NCI-H446 treated with DMSO at 0.1 percent for 48 hours (cell line): ENCODE measurements around the gene PSME2.

ENCODE experiments used
- DNase-seq: peaks from one replicate; lab custom pipeline; 2025; lab: John Stamatoyannopoulos, UW

The PSME2 gene

DNA sequence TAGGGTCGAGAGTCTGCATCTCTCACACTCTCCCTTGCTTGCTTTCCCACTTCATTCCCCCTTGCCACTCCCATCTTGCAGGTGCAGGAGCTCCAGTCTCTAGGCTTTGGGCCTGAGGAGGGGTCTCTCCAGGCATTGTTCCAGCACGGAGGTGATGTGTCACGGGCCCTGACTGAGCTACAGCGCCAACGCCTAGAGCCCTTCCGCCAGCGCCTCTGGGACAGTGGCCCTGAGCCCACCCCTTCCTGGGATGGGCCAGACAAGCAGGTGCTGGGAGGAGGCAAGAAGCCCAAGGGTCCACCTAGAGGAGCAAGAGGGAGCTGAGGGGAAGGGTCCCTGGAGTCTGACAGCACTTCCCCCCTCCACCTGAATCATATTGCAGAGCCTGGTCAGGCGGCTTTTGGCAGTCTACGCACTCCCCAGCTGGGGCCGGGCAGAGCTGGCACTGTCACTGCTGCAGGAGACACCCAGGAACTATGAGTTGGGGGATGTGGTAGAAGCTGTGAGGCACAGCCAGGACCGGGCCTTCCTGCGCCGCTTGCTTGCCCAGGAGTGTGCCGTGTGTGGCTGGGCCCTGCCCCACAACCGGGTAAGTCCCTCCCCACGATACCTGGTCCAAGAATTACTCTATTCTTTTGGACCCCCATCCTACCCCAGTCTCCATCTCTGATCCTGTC is 5.1 kb upstream of the PSME2 start:
- no peak for DNase-seq

DNA sequence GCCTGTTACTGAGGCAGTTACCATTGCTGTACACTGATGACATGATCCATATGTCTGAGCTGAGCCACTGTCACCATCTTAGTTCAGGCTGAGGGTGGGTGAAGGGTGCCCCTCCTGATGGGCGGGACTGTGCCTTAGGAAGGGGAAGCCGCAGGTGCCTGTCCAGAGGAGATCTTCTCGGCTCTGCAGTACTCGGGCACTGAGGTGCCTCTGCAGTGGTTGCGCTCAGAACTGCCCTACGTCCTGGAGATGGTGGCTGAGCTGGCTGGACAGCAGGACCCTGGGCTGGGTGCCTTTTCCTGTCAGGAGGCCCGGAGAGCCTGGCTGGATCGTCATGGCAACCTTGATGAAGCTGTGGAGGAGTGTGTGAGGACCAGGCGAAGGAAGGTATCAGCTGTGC is 4.6 kb upstream of the PSME2 start:
- DNase-seq = no peak

DNA sequence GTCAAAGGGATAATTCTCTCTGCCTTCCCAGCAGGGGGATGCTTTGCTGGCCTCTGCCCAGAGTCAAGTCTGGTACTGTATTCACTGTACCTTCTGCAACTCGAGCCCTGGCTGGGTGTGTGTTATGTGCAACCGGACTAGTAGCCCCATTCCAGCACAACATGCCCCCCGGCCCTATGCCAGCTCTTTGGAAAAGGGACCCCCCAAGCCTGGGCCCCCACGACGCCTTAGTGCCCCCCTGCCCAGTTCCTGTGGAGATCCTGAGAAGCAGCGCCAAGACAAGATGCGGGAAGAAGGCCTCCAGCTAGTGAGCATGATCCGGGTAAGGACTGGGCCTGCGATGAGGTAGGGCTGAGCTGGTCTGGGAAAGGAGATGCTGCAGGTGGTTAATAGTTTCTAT is 4.2 kb upstream of the PSME2 start:
- no peak for DNase-seq

DNA sequence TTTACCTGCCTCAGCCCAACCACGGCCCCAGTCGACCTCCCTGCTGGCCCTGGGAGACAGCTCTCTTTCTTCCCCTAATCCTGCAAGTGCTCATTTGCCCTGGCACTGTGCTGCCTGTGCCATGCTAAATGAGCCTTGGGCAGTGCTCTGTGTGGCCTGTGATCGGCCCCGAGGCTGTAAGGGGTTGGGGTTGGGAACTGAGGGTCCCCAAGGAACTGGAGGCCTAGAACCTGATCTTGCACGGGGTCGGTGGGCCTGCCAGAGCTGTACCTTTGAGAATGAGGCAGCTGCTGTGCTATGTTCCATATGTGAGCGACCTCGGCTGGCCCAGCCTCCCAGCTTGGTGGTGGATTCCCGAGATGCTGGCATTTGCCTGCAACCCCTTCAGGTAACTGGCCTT is 3.7 kb upstream of the PSME2 start:
- no peak for DNase-seq

DNA sequence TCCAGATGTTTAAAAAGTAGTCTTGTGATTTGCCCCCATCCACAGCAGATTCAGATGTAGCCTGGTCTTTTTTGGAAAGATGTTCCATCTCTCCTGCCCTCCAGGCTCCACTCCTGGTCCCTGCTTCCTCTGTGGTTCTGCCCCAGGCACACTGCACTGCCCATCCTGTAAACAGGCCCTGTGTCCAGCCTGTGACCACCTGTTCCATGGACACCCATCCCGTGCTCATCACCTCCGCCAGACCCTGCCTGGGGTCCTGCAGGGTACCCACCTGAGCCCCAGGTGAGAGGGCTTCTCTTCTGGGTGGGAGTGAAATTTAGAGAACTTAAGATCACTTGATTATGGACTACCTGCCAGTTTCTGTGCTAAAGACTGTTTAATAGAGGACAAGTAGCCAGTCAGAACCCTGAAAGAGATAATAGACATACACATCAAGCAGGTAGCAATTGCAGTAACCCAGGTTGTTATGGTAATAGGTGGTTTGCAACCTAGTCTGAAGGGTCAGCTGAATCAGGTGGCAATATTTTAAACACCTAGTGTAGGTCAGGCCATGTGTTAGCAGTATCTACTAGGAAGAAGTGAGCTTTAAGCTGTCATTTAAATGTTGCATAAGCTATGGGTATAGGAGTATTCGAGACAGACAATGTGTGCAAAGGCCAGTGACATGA is 3.0 kb upstream of the PSME2 start:
- DNase-seq = no peak

DNA sequence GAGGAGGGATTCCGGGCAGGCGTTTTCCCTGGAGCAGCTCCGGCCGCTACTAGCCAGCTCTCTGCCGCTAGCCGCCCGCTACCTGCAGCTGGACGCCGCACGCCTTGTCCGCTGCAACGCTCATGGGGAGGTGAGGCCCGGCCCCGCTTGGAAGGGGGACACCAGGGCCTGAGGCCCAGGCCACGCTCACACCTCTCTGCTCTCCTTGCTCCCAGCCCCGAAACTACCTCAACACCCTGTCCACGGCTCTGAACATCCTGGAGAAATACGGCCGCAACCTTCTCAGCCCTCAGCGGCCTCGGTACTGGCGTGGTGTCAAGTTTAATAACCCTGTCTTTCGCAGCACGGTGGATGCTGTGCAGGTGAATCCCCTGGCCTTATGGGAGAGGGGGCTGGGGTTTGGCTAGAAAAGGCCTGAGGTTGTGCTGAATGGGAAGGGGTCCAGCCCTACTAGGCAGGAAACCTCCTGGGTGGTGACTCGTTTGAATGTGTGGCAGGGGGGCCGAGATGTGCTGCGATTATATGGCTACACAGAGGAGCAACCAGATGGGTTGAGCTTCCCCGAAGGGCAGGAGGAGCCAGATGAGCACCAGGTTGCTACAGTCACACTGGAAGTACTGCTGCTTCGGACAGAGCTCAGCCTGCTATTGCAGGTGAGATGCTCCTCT is 1.5 kb upstream of the PSME2 start:
- DNase-seq = no peak

DNA sequence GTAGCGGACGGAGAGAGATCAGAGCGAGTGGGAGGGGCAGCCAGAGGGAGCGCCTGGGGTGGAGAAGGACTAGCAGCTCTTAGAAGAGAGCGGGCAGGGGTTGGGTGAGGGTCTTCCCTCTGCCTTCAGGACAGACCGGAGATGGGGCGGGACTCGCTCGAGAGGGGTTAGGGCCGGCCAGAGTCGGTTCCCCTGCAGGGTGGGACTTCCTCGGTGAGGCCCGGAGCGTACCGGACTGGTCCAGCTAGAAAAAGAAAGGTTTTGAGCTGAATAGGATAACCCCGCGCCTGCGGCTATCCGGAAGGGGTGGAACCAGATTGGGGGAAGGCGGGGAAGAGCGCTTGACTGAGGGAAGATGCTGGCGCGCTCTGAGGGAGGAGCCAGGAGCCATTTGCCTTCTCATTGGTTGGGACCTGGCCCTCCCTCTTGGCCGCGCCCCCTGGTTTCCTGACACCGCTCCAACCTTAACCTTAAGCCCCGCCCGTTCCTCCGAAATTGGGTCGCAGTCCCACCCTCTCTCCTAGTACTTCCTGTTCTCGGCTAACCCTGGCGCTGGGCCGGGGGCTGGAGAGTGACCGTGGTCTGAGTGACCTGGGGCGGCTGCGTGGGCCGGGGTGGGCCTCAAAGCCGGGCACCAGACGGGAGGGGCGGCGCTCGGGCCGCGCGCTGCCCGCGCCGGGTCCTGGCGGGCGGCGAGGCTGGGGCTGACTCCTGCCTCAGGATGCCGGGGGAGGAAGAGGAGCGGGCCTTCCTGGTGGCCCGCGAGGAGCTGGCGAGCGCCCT is 759 bp upstream of the PSME2 start, which contains the start of gene RNF31:
TSS of gene RNF31 (plus strand) at position 521 of the 783 bp plus-strand sequence. CDS start at position 722, 201 bp downstream.
- peak; percentile 97 for DNase-seq

DNA sequence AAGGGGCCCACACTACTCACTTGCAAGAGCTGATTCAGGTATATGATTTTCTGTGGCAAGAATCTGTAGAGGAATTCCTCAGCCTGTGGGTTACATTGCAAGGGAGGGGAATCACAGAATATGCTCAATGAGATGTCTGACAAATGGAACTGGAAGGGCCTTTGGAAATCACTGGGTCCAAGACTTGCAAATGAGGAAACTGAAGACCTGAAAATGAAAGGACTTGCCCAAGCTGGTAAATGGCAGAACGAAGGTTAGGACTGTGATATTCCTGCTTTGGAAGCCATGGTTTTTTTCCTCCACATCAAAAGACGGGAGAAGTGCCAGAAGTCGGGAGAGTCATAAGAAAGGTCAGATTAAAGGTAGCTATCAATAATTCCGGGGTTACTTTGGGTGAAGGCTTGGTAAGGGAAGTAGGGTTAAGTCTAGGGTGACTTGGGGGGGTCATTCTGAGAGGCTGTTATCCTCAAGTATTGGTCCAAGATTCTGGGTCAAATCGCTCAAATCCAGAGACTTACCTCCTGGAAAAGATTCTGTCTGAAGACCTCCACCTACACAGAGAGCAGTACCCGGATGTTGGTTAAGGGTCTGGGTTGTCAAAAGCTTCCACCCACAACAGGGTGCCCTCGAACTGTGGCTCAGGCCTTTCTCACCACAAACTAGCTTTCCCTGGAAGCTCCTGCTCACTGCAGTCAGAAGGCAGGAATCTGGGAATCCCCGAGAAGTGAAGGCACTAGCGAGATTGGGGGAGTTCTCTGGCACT is 539 bp downstream of the PSME2 start:
- DNase-seq = no peak

DNA sequence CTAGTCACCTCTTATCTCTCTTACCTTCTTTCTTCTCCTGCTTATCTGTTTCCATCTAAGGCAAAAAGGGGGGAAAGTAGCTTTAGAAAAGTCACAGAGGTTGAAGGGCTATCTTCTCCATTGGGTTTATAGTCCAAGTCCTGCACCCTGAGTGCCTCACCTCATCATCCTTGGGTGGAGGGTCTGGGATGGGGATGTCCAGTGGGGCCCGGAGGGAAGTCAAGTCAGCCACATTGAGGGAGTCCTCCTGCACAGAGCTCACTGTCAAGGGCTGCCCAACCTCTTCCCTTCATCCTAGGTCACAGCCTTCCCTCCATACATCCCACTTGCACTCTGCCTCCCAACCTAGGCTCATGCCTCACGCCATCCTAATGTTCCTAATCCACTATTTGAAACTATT is 1.2 kb downstream of the PSME2 start:
- DNase-seq = no peak

DNA sequence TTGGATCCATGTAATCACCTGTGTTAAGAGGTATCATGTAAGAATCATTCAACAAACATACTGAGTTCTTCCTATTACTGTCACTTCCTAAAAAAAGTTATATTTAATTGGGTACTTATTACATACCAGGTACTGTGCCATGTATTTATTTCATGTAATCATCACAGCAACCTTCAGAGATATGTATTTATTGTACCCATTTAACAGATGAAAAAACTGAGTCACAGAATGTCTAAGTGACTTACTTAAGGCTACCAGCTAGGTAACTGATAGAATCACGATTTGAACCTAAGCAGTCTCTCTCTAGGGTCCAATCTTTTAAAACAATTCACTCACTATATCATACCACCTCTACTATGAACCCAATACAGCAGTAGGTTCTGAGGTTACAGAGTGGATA is 2.0 kb downstream of the PSME2 start:
- DNase-seq = no peak

DNA sequence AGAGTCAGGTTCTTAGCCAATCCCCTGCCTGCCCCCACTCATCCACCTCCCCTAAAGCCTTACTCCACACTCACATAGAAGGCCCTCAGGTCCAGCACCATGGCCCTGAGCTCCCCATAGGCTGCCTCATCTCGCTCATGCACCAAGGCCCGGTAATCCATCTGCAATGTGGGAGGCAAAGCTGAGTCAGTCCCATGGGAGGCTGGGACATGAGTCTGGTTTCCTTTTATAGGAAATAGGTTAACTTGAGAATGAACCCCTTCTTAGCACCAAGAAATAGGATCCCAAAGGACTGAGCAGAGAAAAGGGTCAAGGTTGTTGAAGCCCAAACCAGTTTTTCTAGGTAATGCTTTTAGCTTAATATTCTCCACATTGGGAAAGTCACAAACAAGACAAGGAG is 2.9 kb downstream of the PSME2 start:
- no peak for DNase-seq

DNA sequence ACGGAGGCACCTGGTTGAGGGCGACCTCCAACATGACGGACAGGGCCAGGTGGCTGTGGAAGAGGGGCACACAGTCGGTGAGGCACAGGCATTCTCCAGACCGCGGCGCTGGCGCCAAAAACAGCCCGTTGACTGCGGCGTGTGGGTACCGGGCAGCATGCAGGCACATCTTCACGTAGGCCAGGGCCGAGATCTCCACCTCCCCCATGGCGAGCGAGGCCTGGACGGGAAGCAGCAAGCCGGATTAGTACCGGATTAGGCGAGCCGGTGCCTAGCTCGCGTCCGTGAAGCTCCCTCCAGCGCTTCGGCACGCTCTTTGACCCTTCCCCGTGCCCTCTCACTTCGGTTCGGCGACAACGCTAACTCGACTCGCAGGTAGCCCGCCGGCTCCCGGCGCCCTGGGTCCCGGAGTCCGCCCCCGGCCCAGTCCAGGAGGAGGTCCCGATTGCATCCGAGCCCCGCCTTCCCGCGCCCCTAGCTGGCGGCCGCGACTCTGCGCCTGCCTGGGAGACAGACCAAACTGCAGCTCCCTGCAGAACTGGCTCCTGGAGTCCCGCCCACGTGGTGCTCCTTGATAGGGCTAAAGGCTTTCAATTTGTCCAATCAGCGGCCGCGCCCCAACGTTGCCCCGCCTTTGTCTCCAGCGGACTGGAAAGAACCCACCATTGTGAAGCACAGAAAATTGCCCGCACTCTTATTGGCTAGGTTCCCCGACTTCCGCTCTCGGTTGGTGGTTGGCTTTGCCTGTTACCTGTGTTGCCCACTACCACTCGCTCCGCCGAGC is 5.1 kb downstream of the PSME2 start, which contains the start of gene EMC9:
TSS of gene EMC9 (minus strand) at position 495 of the 784 bp plus-strand sequence. CDS start at position 208, 287 bp downstream.
- DNase-seq = peak; percentile 99

DNA sequence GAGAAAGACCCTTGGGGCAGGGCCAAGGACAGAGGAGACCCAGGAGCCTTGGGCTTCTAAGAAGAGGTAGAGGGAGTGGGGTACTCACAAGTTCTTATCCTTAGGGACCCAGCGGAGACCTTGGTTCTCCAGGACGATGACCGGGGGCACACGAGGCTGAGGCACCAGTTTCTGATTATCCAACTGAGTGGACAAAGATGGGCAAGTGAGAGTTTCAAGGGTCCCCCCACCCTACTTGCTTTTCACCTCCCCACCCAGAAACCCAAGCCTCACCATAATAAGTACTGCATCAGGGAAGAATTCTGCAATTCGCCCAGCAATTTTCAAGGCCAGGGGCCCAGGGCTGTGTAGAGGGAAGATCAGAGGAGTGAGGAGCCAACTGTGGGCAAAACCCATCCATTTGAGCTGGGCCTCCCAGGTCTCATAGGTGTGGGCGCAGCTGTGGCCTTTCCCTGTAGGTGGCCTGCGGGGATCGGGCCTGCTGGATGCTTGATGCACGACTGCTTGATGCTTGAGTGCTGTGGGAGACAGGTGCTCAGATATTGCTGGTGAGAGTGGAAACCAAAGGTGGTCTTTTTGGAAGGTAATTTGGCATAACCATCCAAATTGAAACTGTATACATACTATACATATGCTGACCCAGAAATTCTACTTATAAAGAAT is 7.0 kb downstream of the PSME2 start:
- no peak for DNase-seq

DNA sequence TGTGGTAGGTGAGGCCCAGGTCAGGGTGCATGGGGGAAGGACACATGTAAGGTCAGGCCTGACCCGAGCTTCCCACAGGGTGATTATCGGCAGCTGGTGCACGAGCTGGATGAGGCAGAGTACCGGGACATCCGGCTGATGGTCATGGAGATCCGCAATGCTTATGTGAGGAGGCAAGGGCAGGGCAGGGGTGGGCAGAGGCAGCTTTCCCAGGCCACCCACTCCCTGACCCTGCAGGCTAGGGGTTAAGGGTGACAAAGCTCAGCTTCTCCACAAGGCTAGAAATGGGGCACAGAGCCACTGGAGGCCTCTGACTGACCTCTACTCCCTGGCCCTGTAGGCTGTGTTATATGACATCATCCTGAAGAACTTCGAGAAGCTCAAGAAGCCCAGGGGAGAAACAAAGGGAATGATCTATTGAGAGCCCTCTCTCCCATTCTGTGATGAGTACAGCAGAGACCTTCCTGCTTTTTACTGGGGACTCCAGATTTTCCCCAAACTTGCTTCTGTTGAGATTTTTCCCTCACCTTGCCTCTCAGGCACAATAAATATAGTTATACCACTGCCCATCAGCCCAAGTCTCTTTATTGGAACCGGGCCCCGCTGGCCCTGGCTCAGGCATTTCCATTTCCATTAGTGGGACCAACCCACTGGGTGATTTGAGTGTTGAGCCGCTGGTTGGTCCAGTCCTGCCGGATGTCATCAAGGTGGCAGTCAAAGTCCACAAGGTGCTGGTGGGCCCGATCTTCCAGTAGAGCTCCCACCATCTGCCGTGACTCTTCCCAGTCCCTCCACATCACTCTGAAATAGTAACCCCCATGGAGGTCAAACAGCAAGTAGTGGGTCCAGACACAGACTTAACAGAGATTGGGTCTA is 7.8 kb downstream of the PSME2 start:
- no peak for DNase-seq

DNA sequence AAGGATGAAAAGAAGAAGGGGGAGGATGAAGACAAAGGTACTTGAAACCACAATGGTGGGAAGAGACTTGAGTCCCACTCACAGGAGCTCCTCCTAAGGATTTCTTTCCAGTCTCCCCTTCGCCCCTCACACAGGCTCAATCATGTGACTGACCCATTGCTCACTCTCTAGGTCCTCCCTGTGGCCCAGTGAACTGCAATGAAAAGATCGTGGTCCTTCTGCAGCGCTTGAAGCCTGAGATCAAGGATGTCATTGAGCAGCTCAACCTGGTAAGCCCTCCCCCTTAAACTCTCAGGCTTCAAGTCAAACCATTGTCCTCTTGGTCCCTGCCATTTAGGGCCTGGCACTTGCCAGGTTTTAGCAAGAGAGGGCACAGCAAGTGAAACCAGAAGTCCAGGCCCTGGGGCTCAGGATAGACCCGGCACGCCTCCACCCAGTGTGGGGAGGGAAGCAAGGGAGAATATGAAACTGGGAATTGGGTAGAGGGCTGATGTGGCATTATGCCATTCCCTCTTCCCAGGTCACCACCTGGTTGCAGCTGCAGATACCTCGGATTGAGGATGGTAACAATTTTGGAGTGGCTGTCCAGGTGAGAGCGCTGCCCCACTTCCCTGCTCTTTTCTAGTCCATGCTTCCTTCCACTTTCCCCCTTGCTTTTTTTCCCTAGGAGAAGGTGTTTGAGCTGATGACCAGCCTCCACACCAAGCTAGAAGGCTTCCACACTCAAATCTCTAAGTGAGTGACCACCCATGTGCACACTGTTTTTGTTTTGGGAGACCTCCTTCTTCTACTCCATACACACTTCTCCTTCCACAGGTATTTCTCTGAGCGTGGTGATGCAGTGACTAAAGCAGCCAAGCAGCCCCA is 8.6 kb downstream of the PSME2 start:
- DNase-seq = no peak

DNA sequence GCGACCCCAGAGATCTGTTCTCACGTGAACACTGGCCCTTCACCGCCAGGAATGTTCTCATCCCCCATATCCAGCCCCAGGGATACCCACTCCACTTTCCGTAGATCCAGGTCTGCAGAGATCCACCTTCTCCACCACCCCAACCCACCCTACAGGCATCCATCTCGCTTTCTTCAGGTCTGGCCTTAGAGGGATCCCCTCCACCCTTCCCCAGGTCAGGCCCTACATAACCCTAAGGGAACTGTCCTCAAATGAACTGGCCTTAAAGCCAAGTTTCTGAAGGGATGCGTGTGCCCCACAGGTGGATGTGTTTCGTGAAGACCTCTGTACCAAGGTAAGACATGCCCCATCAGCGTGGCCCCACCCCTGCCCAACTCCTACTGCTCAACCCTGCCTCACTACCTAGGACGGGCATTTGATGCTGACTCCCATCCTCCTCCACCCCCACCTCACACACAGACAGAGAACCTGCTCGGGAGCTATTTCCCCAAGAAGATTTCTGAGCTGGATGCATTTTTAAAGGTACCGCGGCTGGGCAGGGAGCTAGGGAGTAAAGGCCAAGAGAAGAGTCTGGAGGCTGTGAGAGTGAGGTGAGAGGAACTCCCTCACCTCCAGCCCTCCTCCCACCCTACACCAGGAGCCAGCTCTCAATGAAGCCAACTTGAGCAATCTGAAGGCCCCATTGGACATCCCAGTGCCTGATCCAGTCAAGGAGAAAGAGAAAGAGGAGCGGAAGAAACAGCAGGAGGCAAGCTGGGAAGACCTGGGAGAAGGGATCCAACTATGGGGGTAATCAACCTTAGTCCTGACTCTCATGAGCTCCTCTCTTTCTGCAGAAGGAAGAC is 9.5 kb downstream of the PSME2 start:
- no peak for DNase-seq
